HG03378 (cell line): Measurements from ENCODE around the gene NEURL1.
"Not testable (repeated sequence)": the region's sequence is repeated elsewhere in the genome, so short reads cannot be mapped to it uniquely, and the experiment has no call there.

Experiments used
- ATAC-seq: cut with Tn5 transposase; IDR thresholded peaks from one replicate; pipeline ENCODE4 v1.9.1; 2021; ENCODE audit warnings: mild to moderate bottlenecking, moderate library complexity; ENCODE audit not compliant: unreplicated experiment

Gene NEURL1

GRCh38 chr10:103493916-103494877 is 692 bp downstream of the NEURL1 start:
- no peak for ATAC-seq

- no peak for ATAC-seq
These were observed 1.8 kb downstream of the NEURL1 start for GRCh38 chr10:103495321-103495720.

GRCh38 chr10:103497161-103497915 is 3.8 kb downstream of the NEURL1 start:
- ATAC-seq = no peak

- ATAC-seq = no peak
These were observed 5.6 kb downstream of the NEURL1 start for GRCh38 chr10:103498936-103499638.

GRCh38 chr10:103499881-103500280 is 6.4 kb downstream of the NEURL1 start:
- ATAC-seq = no peak

GRCh38 chr10:103500481-103500880 is 7.0 kb downstream of the NEURL1 start:
- ATAC-seq = no peak

GRCh38 chr10:103501186-103501585 is 7.7 kb downstream of the NEURL1 start:
- no peak for ATAC-seq

GRCh38 chr10:103502849-103503660 is 9.6 kb downstream of the NEURL1 start:
- ATAC-seq = no peak

GRCh38 chr10:103503777-103504176 is 10.3 kb downstream of the NEURL1 start:
- not testable (repeated sequence) for ATAC-seq

GRCh38 chr10:103504181-103504783 is 10.8 kb downstream of the NEURL1 start:
- no peak for ATAC-seq

- no peak for ATAC-seq
These were observed 12.6 kb downstream of the NEURL1 start for GRCh38 chr10:103506061-103506460.

- no peak for ATAC-seq
These were observed 14.0 kb downstream of the NEURL1 start for GRCh38 chr10:103507235-103508191.

GRCh38 chr10:103510046-103510685 is 16.7 kb downstream of the NEURL1 start:
- ATAC-seq = no peak

- no peak for ATAC-seq
These were observed 17.6 kb downstream of the NEURL1 start for GRCh38 chr10:103510791-103511752.

- ATAC-seq = no peak
These were observed 18.7 kb downstream of the NEURL1 start for GRCh38 chr10:103512166-103512565.

GRCh38 chr10:103512591-103513379 is 19.3 kb downstream of the NEURL1 start:
- ATAC-seq = no peak
